Endothelial cell of umbilical vein (primary cell): ENCODE results near the gene LRRC34. TPM values are rescaled to one million over a fixed set of nuclear protein-coding genes. Genes with fewer than 3 reads are reported as not detected.

Experiments
- BruUV-seq: library from RNA; stranded (reverse); fragments of 400-500 nt; replicated peaks from 2 replicates; lab custom pipeline; 2021; lab: Mats Ljungman, UMichigan
- CTCF ChIA-PET: fragments of 300-600, 350-600 bp; sonication (Branson Sonifier 250); formaldehyde crosslinking; loops from one replicate; lab custom pipeline; 2021; ENCODE audit warnings: antibody characterized with exemption, inconsistent platforms; lab: Charles Lee
- POLR2A ChIA-PET: fragments of 300-600, 350-600 bp; sonication (Branson Sonifier 250); formaldehyde crosslinking; loops from one replicate; lab custom pipeline; 2021; ENCODE audit warnings: antibody characterized with exemption, inconsistent platforms; lab: Charles Lee
- DNase-seq: peaks from one replicate; pipeline ENCODE4 v3.0.0-alpha.2; 2011; ENCODE audit warnings: low read depth, low spot score
- FAIRE-seq: peaks from 2 replicates; lab custom pipeline; 2011; peaks lifted over from hg19 to GRCh38; lab: Jason Lieb, UNC
- H2AFZ ChIP-seq: 2 replicates; pipeline ENCODE4 v1.6.0; 2012; ENCODE audit warnings: low read depth, low read length, control low read depth, inconsistent platforms
- H3K27ac ChIP-seq: 2 replicates; pipeline ENCODE4 v1.5.1; 2011; ENCODE audit warnings: low read depth, mild to moderate bottlenecking, control low read depth, low read length, moderate library complexity; ENCODE audit not compliant: insufficient read depth
- H3K27me3 ChIP-seq, 2 experiments: 2 replicates each; pipeline versions ENCODE4 v1.6.0 to v1.6.1; 2011; ENCODE audit warnings: low read length in 2 of 2, mixed read lengths in 1 of 2; ENCODE audit not compliant: control insufficient read depth in 2 of 2, insufficient read depth in 2 of 2
- H3K36me3 ChIP-seq, 2 experiments: 2 replicates in 1 of 2; 3 replicates in 1 of 2; pipeline ENCODE4 v1.5.1; 2011; ENCODE audit warnings: low read length in 2 of 2, mild to moderate bottlenecking in 1 of 2, moderate library complexity in 1 of 2; ENCODE audit not compliant: control insufficient read depth in 2 of 2, insufficient read depth in 2 of 2; ENCODE audit errors: extremely low read depth in 1 of 2
- H3K4me1 ChIP-seq: 3 replicates; pipeline ENCODE4 v1.5.1; 2011; ENCODE audit warnings: mild to moderate bottlenecking, low read length; ENCODE audit not compliant: control insufficient read depth, insufficient read depth; ENCODE audit errors: extremely low read depth
- H3K4me2 ChIP-seq: 2 replicates; pipeline ENCODE4 v1.6.1; 2011; ENCODE audit warnings: low read length, control low read depth, mixed read lengths; ENCODE audit not compliant: insufficient read depth
- H3K4me3 ChIP-seq, 3 experiments: fragments of 200-600 bp in 1 of 3; sonication (generic), shearing (Covaris generic) in 1 of 3; replicated peaks in 1 of 3; 2 replicates each; pipeline ENCODE4 v1.5.1; 2011 to 2016; ENCODE audit warnings: control low read depth in 3 of 3, low read length in 3 of 3, mild to moderate bottlenecking in 2 of 3, inconsistent platforms in 1 of 3, low read depth in 1 of 3, moderate library complexity in 1 of 3; ENCODE audit not compliant: insufficient read depth in 1 of 3
- H3K79me2 ChIP-seq: 2 replicates; pipeline ENCODE4 v1.6.0; 2012; ENCODE audit warnings: low read length, inconsistent platforms; ENCODE audit not compliant: control insufficient read depth, insufficient read depth
- H3K9ac ChIP-seq: replicated peaks from 2 replicates; pipeline ENCODE3; 2011; ENCODE audit warnings: low read length, control low read depth; ENCODE audit not compliant: insufficient read depth; ENCODE audit errors: extremely low read depth
- H3K9me1 ChIP-seq: replicated peaks from 3 replicates; pipeline ENCODE4 v1.6.0; 2011; ENCODE audit warnings: mild to moderate bottlenecking, low read length; ENCODE audit not compliant: control insufficient read depth, insufficient read depth; ENCODE audit errors: extremely low read depth
- H3K9me3 ChIP-seq: replicated peaks from 2 replicates; pipeline ENCODE4 v1.5.1; 2012; ENCODE audit warnings: low read length, inconsistent platforms; ENCODE audit not compliant: control insufficient read depth, insufficient read depth
- H4K20me1 ChIP-seq: replicated peaks from 2 replicates; pipeline ENCODE3; 2011; ENCODE audit warnings: mild to moderate bottlenecking, low read length; ENCODE audit not compliant: control insufficient read depth, insufficient read depth; ENCODE audit errors: extremely low read depth
- CTCF ChIP-seq, 2 donors: IDR thresholded peaks; 1 replicate in 1 of 2; 2 replicates in 1 of 2; pipeline ENCODE4 v1.5.1; 2011; ENCODE audit warnings: low read length in 2 of 2, mild to moderate bottlenecking in 2 of 2, moderate library complexity in 2 of 2, control low read depth in 1 of 2, inconsistent platforms in 1 of 2, low read depth in 1 of 2; ENCODE audit not compliant: insufficient read depth in 1 of 2; ENCODE audit errors: extremely low read depth in 1 of 2
- EZH2 ChIP-seq: IDR thresholded peaks from 2 replicates; pipeline ENCODE4 v1.6.1; 2012; ENCODE audit warnings: borderline replicate concordance, low read depth, mild to moderate bottlenecking, moderate library complexity, low read length, inconsistent platforms; ENCODE audit not compliant: severe bottlenecking
- FOS ChIP-seq: IDR thresholded peaks from 2 replicates; pipeline ENCODE4 v1.6.1; 2011; ENCODE audit warnings: mild to moderate bottlenecking, low read length, moderate library complexity, borderline replicate concordance; ENCODE audit not compliant: insufficient read depth
- GATA2 ChIP-seq: IDR thresholded peaks from 2 replicates; pipeline ENCODE4 v1.7.0; 2011; ENCODE audit warnings: low read depth, mild to moderate bottlenecking, moderate library complexity, mixed read lengths, low read length; ENCODE audit not compliant: insufficient read length, insufficient read depth
- JUN ChIP-seq: IDR thresholded peaks from 2 replicates; pipeline ENCODE4 v1.6.1; 2011; ENCODE audit warnings: borderline replicate concordance, low read depth; ENCODE audit not compliant: insufficient read length, insufficient read depth
- MAX ChIP-seq: IDR thresholded peaks from 2 replicates; pipeline ENCODE4 v1.6.1; 2011; ENCODE audit not compliant: insufficient read depth, insufficient read length
- POLR2A ChIP-seq: IDR thresholded peaks from 2 replicates; pipeline ENCODE4 v1.6.1; 2012; ENCODE audit warnings: low read depth, mild to moderate bottlenecking, control low read depth, low read length
- dilution Hi-C: fragments of 300-500 bp; cut with MboI; formaldehyde crosslinking; loops from one replicate; pipeline ENCODE4 v1.15.0; 2019; ENCODE audit warnings: low sequenced_read_pairs; ENCODE audit not compliant: extremely low pct_ligation_motif_present
- intact Hi-C: fragments of 100-400 bp; cut with micrococcal nuclease; formaldehyde crosslinking; loops from one replicate; pipeline ENCODE4 v1.10.0; 2022
- polyA plus RNA-seq, 4 experiments: library from polyadenylated mRNA; depleted of rRNA in 3 of 4; stranded (reverse) in 3 of 4; unstranded in 1 of 4; fragments of >200 nt; gene quantifications; 2 replicates each; pipeline versions ENCODE4 v1.2.1 to v1.2.3, GENCODE V29; 2011 to 2012; ENCODE audit warnings: missing spikeins in 1 of 4
- total RNA-seq: library from RNA; stranded (reverse); gene quantifications from 2 replicates; pipeline ENCODE4 v1.2.3, GENCODE V29; 2021

Gene LRRC34
- total and polyA plus RNA-seq, 2 donors (not counting 3 experiments of a cell fraction or from before 2014, with no cell fraction given) = 0.72 to 2.5 TPM

- ChIA-PET POLR2A (no interaction called here), CTCF (no interaction called here)
- peak overlapping the region; percentile 4 to 48 (median 44) for H3K4me3 ChIP-seq
- H3K36me3 ChIP-seq = no peaks in the 10 kb centered on the region
- BruUV-seq = no TSS peak
- FAIRE-seq (no peak), DNase-seq (peak; percentile 28)
- peaks cover 15% of the 10 kb centered on the region for H3K4me1 ChIP-seq
- no peaks in the 10 kb centered on the region for H3K79me2 ChIP-seq
- no peaks in the 10 kb centered on the region for H3K9me1 ChIP-seq
- intact Hi-C loops (loop anchor here (2.0 kb wide), 1 partner anchor 41 kb away; the partner anchor contains the start of gene MYNN), dilution Hi-C loops (no loop called here)
- H3K9ac ChIP-seq = no peak overlapping the region
- no peak for TF ChIP-seq JUN
- TF ChIP-seq MAX = peak; percentile 16
- TF ChIP-seq GATA2 = no peak
- peak in 1 of 2 donors; percentile 59 for TF ChIP-seq CTCF (IDR thresholded peaks at IDR 0.05; ENCODE audit: extremely low read depth in 1 of 2, insufficient read depth in 1 of 2, low read depth in 1 of 2, low read length in 2 of 2)
- no peak for TF ChIP-seq EZH2
- no peak for TF ChIP-seq FOS
- TF ChIP-seq POLR2A = no peak
- H3K4me2 ChIP-seq = peak overlapping the region; percentile 74
- H2AFZ ChIP-seq = peak overlapping the region; percentile 95
- H3K27ac ChIP-seq = no peak overlapping the region
- H3K27me3 ChIP-seq = peaks cover 3 to 8% of the 10 kb centered on the region in 2 experiments
- peaks cover 4% of the 10 kb centered on the region for H3K9me3 ChIP-seq
- no peaks in the 10 kb centered on the region for H4K20me1 ChIP-seq
Observed at GRCh38 chr3:169813757-169814517, 1.2 kb upstream of the LRRC34 start.
